Jurkat, Clone E6-1 (cell line): ENCODE results near the gene ADGRL3.

Experiments used
- DNase-seq: peaks from one replicate; pipeline ENCODE4 v3.0.0-alpha.2; 2011; ENCODE audit warnings: low read depth, low spot score
- H3K4me3 ChIP-seq: 2 replicates; pipeline ENCODE4 v1.5.1; 2011; ENCODE audit warnings: mild to moderate bottlenecking, low read length, control low read depth, moderate library complexity

The ADGRL3 gene

GRCh38 chr4:61397174-61397573 is 197.0 kb downstream of the ADGRL3 start:
- no peak for DNase-seq
- H3K4me3 ChIP-seq: no peak overlapping the region

GRCh38 chr4:61400439-61401038 is 200.4 kb downstream of the ADGRL3 start:
- no peak overlapping the region for H3K4me3 ChIP-seq
- DNase-seq: no peak

GRCh38 chr4:61401771-61402170 is 201.6 kb downstream of the ADGRL3 start:
- H3K4me3 ChIP-seq: no peak overlapping the region
- no peak for DNase-seq

- no peak for DNase-seq
- no peak overlapping the region for H3K4me3 ChIP-seq
Measured at GRCh38 chr4:61405307-61405706, 205.2 kb downstream of the ADGRL3 start.

GRCh38 chr4:61406677-61407076 is 206.6 kb downstream of the ADGRL3 start:
- DNase-seq: no peak
- H3K4me3 ChIP-seq: no peak overlapping the region

- no peak overlapping the region for H3K4me3 ChIP-seq
- no peak for DNase-seq
Measured at GRCh38 chr4:61407642-61408618, 207.8 kb downstream of the ADGRL3 start.

- no peak for DNase-seq
- H3K4me3 ChIP-seq: no peak overlapping the region
Measured at GRCh38 chr4:61408861-61409260, 208.7 kb downstream of the ADGRL3 start.

GRCh38 chr4:61411241-61411640 is 211.1 kb downstream of the ADGRL3 start:
- no peak for DNase-seq
- H3K4me3 ChIP-seq: no peak overlapping the region

GRCh38 chr4:61425315-61425714 is 225.2 kb downstream of the ADGRL3 start:
- no peak for DNase-seq
- no peak overlapping the region for H3K4me3 ChIP-seq

- no peak for DNase-seq
- H3K4me3 ChIP-seq: no peak overlapping the region
Measured at GRCh38 chr4:61426229-61426628, 226.1 kb downstream of the ADGRL3 start.

- DNase-seq: no peak
- no peak overlapping the region for H3K4me3 ChIP-seq
Measured at GRCh38 chr4:61427099-61427817, 227.1 kb downstream of the ADGRL3 start.

GRCh38 chr4:61427818-61428495 is 227.8 kb downstream of the ADGRL3 start:
- no peak for DNase-seq
- no peak overlapping the region for H3K4me3 ChIP-seq

GRCh38 chr4:61428950-61429349 is 228.8 kb downstream of the ADGRL3 start:
- DNase-seq: no peak
- no peak overlapping the region for H3K4me3 ChIP-seq

- DNase-seq: no peak
- H3K4me3 ChIP-seq: no peak overlapping the region
Measured at GRCh38 chr4:61431131-61431530, 231.0 kb downstream of the ADGRL3 start.

GRCh38 chr4:61437923-61438322 is 237.8 kb downstream of the ADGRL3 start:
- no peak for DNase-seq

GRCh38 chr4:61440321-61440720 is 240.2 kb downstream of the ADGRL3 start:
- no peak overlapping the region for H3K4me3 ChIP-seq
- DNase-seq: no peak

More at GRCh38 chr4:61437923-61438322, 237.8 kb downstream of the ADGRL3 start:
- no peak overlapping the region for H3K4me3 ChIP-seq

GRCh38 chr4:61442936-61443335 is 242.8 kb downstream of the ADGRL3 start:
- no peak for DNase-seq
- H3K4me3 ChIP-seq: no peak overlapping the region

GRCh38 chr4:61443813-61444510 is 243.8 kb downstream of the ADGRL3 start:
- H3K4me3 ChIP-seq: no peak overlapping the region
- DNase-seq: no peak
